A375 (cell line): ENCODE data around the gene UGT1A5. TPM values are rescaled to one million over a fixed set of nuclear protein-coding genes. Genes with fewer than 3 reads are reported as not detected.

Experiments
- total RNA-seq: library from RNA; depleted of rRNA; stranded (reverse); fragments of >200 nt; shearing (Covaris generic); gene quantifications from 2 replicates; pipeline ENCODE4 v1.2.3, GENCODE V29; 2014; rRNA removed

The UGT1A5 gene
- total RNA-seq = not detected in 2 replicates

GRCh38 chr2:233712611-233713261 lies at the start of gene UGT1A5:
TSS of gene UGT1A5 (plus strand) at chr2:233712907. CDS start at chr2:233712992, 85 bp downstream.

GRCh38 chr2:233671290-233672161 lies 41.2 kb upstream of the UGT1A5 start, which contains the start of gene UGT1A9:
TSS of gene UGT1A9 (plus strand) at chr2:233671898. CDS start at chr2:233671935, 37 bp downstream.

GRCh38 chr2:233681521-233682099 lies 31.1 kb upstream of the UGT1A5 start, which contains the start of gene UGT1A7:
TSS of gene UGT1A7 (plus strand) at chr2:233681901. CDS start at chr2:233681938, 37 bp downstream.

GRCh38 chr2:233692648-233693047 lies 20.1 kb upstream of the UGT1A5 start, which contains the start of gene UGT1A6:
TSS of gene UGT1A6 (plus strand) at chr2:233692890. CDS start at chr2:233693005, 115 bp downstream.

GRCh38 chr2:233718552-233718951 lies 5.8 kb downstream of the UGT1A5 start, which contains the start of gene UGT1A4:
TSS of gene UGT1A4 (plus strand) at chr2:233718736. CDS start at chr2:233718821, 85 bp downstream.

GRCh38 chr2:233728723-233729301 lies 16.1 kb downstream of the UGT1A5 start, which contains the start of gene UGT1A3:
TSS of gene UGT1A3 (plus strand) at chr2:233729042. CDS start at chr2:233729127, 85 bp downstream.

GRCh38 chr2:233760043-233760442 lies 47.3 kb downstream of the UGT1A5 start, which contains the start of gene UGT1A1:
TSS of gene UGT1A1 (plus strand) at chr2:233760270. CDS start at chr2:233760288, 18 bp downstream.

GRCh38 chr2:233778030-233778429 lies 65.3 kb downstream of the UGT1A5 start, which contains the start of gene MROH2A:
TSS of gene MROH2A (plus strand) at chr2:233778330. CDS start at chr2:233779359, 1,029 bp downstream.

Other genes starting within 250 kb of the UGT1A5 start
- 15.8 and 17.1 TPM in 2 replicates for gene USP40, start 146.1 kb upstream of the UGT1A5 start, total RNA-seq
- not detected in 2 replicates for gene UGT1A8, start 95.3 kb upstream of the UGT1A5 start, total RNA-seq
- gene UGT1A10, start 76.5 kb upstream of the UGT1A5 start, total RNA-seq = not detected in 2 replicates
- not detected in 2 replicates for gene UGT1A9, start 41.0 kb upstream of the UGT1A5 start, total RNA-seq
- not detected in 2 replicates for gene UGT1A7, start 31.0 kb upstream of the UGT1A5 start, total RNA-seq
- gene UGT1A6, start 20.0 kb upstream of the UGT1A5 start, total RNA-seq = not detected in 2 replicates
- gene UGT1A4, start 5.8 kb downstream of the UGT1A5 start, total RNA-seq = not detected in 2 replicates
- gene UGT1A3, start 16.1 kb downstream of the UGT1A5 start, total RNA-seq = not detected in 2 replicates
- not detected in 2 replicates for gene UGT1A1, start 47.4 kb downstream of the UGT1A5 start, total RNA-seq
- gene MROH2A, start 65.4 kb downstream of the UGT1A5 start, total RNA-seq = not detected in 2 replicates
- 32.4 and 43.8 TPM in 2 replicates for gene HJURP, start 141.6 kb downstream of the UGT1A5 start, total RNA-seq
- gene TRPM8, start 204.5 kb downstream of the UGT1A5 start, total RNA-seq = 2.6 and 5.8 TPM in 2 replicates